Breast epithelium (tissue), 4 donors: ENCODE data around the gene GNB1. TPM values are rescaled to one million over a fixed set of nuclear protein-coding genes. Genes with fewer than 3 reads are reported as not detected.

Source experiments
- DNase-seq, 2 donors: peaks; one replicate each; pipeline ENCODE4 v3.0.0-alpha.2; 2019; ENCODE audit warnings: low spot score in 2 of 2
- H3K27ac ChIP-seq, 2 donors: fragments of 200-600 bp; sonication (generic) in 1 of 2; one replicate each; pipeline ENCODE4 v1.5.1; 2016 to 2019; ENCODE audit warnings: mild to moderate bottlenecking in 1 of 2
- H3K27me3 ChIP-seq, 2 donors: fragments of 200-600 bp; sonication (generic) in 1 of 2; one replicate each; pipeline versions ENCODE4 v1.5.1 to v1.6.0; 2017 to 2019; ENCODE audit warnings: control low read depth in 1 of 2, mild to moderate bottlenecking in 1 of 2
- H3K36me3 ChIP-seq: fragments of 200-600 bp; one replicate; pipeline ENCODE4 v1.5.1; 2019
- H3K4me1 ChIP-seq, 2 donors: fragments of 200-600 bp; sonication (generic); one replicate each; pipeline ENCODE4 v1.5.1; 2016 to 2019; ENCODE audit warnings: control low read depth in 1 of 2
- H3K4me3 ChIP-seq, 3 donors: fragments of 200-600 bp; sonication (generic); 1 replicate in 2 of 3; 2 replicates in 1 of 3; pipeline ENCODE4 v1.5.1; 2016 to 2019; ENCODE audit warnings: mild to moderate bottlenecking in 3 of 3, moderate library complexity in 2 of 3
- H3K9me3 ChIP-seq, 2 donors: fragments of 200-600 bp; sonication (generic) in 1 of 2; one replicate each; pipeline ENCODE4 v1.5.1; 2016 to 2019; ENCODE audit warnings: control low read depth in 1 of 2
- POLR2A ChIP-seq: fragments of 450-650 bp; IDR thresholded peaks from one replicate; pipeline ENCODE4 v1.6.1; 2016; ENCODE audit warnings: antibody characterized with exemption, mild to moderate bottlenecking, moderate library complexity
- POLR2AphosphoS5 ChIP-seq, 3 donors: sonication (generic); formaldehyde crosslinking; IDR thresholded peaks; one replicate each; pipeline ENCODE4 v1.6.1; 2017; ENCODE audit warnings: antibody characterized with exemption in 3 of 3
- intact Hi-C: fragments of 100-400 bp; cut with DNase I; formaldehyde crosslinking; loops from one replicate; pipeline ENCODE4 v1.15.1; 2023; ENCODE audit warnings: low total_unique reads
- total RNA-seq, 3 donors: library from RNA; depleted of rRNA; stranded (reverse); fragments of >200 nt; gene quantifications; one replicate each; pipeline ENCODE4 v1.1.0, GENCODE V29; 2016
- TF ChIP-seq, protein P1 (sequence below), 3 donors: fragments of 450-650 bp; IDR thresholded peaks; one replicate each; pipeline ENCODE4 v1.5.1; 2016 to 2017; ENCODE audit warnings: antibody characterized with exemption in 3 of 3, mild to moderate bottlenecking in 3 of 3, moderate library complexity in 3 of 3

The GNB1 gene
- total RNA-seq, 3 donors from 2014 or later: 108 to 138 (median 123) TPM

DNA sequence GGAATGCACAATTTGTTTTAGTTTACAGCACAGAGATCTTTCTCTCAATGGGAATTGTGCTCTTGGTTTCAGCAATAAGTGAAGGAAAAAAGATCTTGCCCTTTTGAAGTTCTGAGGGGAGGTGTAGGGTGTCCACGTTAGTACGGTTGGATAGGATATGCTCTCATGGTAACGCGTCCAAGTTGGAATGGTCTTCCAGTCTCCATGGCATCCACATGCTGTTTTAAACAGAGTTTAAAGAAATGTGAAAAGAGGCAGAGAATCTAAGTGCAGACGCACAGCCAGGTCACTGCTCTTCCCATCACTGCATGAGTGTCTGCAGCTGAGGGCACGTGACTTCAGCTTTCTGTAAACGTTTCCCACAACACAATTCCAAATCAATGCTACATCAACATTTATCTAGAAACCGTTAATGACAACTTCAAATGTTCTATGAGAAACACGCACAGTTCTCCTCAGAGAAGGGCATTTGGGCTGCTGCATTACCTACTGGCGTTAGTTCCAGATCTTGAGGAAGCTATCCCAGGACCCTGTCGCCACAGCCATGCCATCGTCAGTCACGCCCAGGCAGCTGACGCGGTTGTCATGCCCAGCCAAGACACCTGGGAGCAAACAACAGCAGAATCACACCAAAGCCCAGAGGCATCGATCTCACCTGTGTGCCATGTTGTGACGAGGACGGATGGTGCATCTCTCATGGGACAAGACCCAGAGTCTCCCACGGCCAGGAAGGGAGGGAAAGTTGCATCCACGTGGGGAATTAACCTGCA, 103.9 kb downstream of the GNB1 start:
- Histone ChIP-seq H3K36me3 (peaks cover 9% of the 10 kb centered on the region), H3K4me3 (no peak overlapping the region), H3K27me3 (no peaks in the 10 kb centered on the region), H3K9me3 (no peaks in the 10 kb centered on the region), H3K4me1 (peaks cover 0 to 10% of the 10 kb centered on the region in 2 donors), H3K27ac (no peak overlapping the region)
- intact Hi-C loops: no loop called here
- no peak for DNase-seq
- TF ChIP-seq, protein P1, sequence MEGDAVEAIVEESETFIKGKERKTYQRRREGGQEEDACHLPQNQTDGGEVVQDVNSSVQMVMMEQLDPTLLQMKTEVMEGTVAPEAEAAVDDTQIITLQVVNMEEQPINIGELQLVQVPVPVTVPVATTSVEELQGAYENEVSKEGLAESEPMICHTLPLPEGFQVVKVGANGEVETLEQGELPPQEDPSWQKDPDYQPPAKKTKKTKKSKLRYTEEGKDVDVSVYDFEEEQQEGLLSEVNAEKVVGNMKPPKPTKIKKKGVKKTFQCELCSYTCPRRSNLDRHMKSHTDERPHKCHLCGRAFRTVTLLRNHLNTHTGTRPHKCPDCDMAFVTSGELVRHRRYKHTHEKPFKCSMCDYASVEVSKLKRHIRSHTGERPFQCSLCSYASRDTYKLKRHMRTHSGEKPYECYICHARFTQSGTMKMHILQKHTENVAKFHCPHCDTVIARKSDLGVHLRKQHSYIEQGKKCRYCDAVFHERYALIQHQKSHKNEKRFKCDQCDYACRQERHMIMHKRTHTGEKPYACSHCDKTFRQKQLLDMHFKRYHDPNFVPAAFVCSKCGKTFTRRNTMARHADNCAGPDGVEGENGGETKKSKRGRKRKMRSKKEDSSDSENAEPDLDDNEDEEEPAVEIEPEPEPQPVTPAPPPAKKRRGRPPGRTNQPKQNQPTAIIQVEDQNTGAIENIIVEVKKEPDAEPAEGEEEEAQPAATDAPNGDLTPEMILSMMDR (IDR thresholded peaks at IDR 0.05): no peak
- no peak for TF ChIP-seq POLR2A
- TF ChIP-seq POLR2AphosphoS5 (IDR thresholded peaks at IDR 0.05): no peak

DNA sequence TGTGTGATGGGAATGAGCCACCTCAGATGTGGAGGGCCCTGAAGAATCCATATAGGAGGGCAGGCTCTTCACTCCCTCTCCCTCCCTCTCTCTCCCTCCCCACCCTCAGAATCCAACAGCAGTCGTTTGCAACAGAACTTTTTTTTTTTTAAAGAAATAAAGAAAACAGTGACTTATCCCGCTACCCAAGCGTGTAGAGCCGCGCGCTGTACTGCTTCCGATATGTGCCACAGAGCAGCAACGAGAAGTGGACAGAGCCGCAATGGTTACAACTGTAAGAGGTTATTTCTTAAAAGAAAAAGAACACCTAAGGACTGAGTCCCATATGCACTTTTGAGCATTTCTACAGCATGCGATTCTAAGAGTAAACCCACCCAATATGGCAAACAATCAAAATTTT, 105.2 kb downstream of the GNB1 start:
- H3K4me1 ChIP-seq: peaks cover 0 to 22% of the 10 kb centered on the region in 2 donors
- H3K27me3 ChIP-seq: no peaks in the 10 kb centered on the region
- no peaks in the 10 kb centered on the region for H3K9me3 ChIP-seq
- no peak overlapping the region for H3K27ac ChIP-seq
- H3K36me3 ChIP-seq: peaks cover 5% of the 10 kb centered on the region
- intact Hi-C loops: no loop called here
- no peak for DNase-seq
- TF ChIP-seq POLR2AphosphoS5 (IDR thresholded peaks at IDR 0.05) (no peak), POLR2A (no peak)
- TF ChIP-seq, protein P1 (IDR thresholded peaks at IDR 0.05): no peak
- no peak overlapping the region for H3K4me3 ChIP-seq

DNA sequence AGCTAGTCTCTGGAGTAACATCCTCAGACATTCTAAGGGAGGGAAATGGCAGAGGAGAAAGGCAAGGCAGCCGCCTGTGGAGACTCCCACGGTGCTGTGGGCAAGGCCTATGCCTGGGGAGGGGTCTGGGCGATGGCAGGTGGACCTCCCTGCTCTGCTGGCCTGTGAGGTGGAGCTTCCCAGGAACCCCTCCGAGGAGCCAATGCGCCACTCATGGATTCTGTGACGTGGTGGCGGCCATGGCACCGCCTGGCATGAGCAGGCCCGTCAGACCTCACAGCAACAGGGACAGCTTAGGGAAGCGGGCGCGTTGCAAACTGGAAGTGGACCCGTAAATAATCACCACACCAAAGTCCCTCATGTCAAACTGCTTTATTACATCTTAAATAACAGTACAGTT, 106.0 kb downstream of the GNB1 start:
- Histone ChIP-seq H3K36me3 (peaks cover 5% of the 10 kb centered on the region), H3K9me3 (no peaks in the 10 kb centered on the region), H3K4me3 (no peak overlapping the region), H3K27me3 (no peaks in the 10 kb centered on the region), H3K27ac (no peak overlapping the region), H3K4me1 (peaks cover 0 to 28% of the 10 kb centered on the region in 2 donors)
- intact Hi-C loops: no loop called here
- DNase-seq: no peak
- TF ChIP-seq, protein P1 (IDR thresholded peaks at IDR 0.05): no peak
- TF ChIP-seq POLR2AphosphoS5 (IDR thresholded peaks at IDR 0.05): no peak
- no peak for TF ChIP-seq POLR2A

DNA sequence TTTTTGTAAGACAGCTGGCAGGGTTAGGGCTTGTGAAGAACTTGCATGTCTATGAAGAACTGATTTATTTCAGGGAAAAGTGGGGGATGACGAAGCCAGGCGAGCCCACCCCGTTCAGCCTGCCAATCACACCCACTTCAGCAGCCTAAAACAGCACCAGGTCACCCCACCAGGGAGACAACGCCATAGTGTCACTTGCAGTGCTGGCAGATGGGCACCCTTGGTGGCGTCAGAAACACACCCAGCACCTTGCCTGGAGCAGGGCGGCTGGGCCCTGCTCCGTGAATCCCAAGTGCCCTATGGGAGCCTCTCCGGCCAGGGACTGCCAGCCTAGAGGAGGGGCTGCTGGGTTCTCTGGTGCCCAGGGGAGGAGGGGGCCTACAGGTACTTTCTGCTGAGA, 107.6 kb downstream of the GNB1 start:
- Histone ChIP-seq H3K4me1 (peaks cover 3 to 36% of the 10 kb centered on the region in 2 donors), H3K36me3 (peaks cover under 1% of the 10 kb centered on the region), H3K27ac (peak overlapping the region; percentile 90 to 96), H3K9me3 (no peaks in the 10 kb centered on the region), H3K27me3 (no peaks in the 10 kb centered on the region), H3K4me3 (no peak overlapping the region)
- TF ChIP-seq POLR2AphosphoS5 (IDR thresholded peaks at IDR 0.05) (no peak), POLR2A (no peak)
- TF ChIP-seq, protein P1 (IDR thresholded peaks at IDR 0.05): no peak
- DNase-seq: no peak
- intact Hi-C loops: no loop called here

DNA sequence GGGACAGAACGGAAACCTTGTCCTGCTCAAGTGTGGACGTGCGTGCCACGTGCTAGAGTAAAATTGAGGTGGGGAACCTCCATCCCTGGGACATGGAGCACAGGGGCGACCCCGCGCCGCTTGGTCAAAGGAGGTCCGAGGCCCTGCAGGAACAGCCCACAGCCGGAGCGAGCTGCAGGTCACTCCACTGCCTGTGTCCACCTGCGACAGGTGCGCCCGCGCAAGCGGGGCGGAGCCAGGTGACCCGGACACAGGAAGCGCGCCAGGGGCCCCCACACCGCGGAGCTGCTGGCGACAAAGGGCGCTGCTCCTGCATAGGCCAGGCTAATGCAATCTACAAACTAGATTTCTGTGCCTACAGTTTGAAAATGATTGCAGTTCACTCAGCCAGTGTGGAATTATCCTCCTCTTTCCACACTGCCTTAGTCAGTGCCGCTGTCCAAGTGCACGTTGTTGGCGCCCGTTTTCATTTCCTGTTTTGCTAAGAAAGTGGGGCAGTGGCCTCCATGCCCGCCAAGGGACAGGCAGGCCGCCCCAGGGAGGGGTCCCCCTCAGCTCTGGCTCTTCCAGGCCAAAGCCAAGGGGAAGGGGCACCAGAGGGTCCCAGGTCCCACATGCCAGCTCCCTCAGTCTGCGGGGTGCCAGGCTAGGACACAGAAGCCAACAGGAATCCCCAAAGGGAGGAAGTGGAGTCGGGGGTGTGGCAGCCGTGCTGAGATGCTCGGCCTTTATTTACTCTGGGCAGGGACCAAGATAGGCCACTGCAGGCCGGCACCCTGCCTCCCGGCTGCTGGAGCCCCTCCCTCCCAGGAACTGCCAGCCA, 108.3 kb downstream of the GNB1 start:
- no peak for DNase-seq
- intact Hi-C loops: no loop called here
- peak in 2 of 3 donors; percentile 53 to 58 for TF ChIP-seq POLR2AphosphoS5 (IDR thresholded peaks at IDR 0.05)
- TF ChIP-seq, protein P1 (IDR thresholded peaks at IDR 0.05): no peak
- TF ChIP-seq POLR2A: no peak
- no peaks in the 10 kb centered on the region for H3K9me3 ChIP-seq
- no peaks in the 10 kb centered on the region for H3K36me3 ChIP-seq
- peak overlapping the region; percentile 90 to 96 for H3K27ac ChIP-seq
- peak overlapping the region; percentile 17 to 60 (median 47) for H3K4me3 ChIP-seq
- no peaks in the 10 kb centered on the region for H3K27me3 ChIP-seq
- peaks cover 3 to 36% of the 10 kb centered on the region in 2 donors for H3K4me1 ChIP-seq
